Measurements from ENCODE around the gene TUSC2. TPM values are rescaled to one million over a fixed set of nuclear protein-coding genes. Genes with fewer than 3 reads are reported as not detected.
"Not testable (repeated sequence)": the region's sequence is repeated elsewhere in the genome, so short reads cannot be mapped to it uniquely, and the experiment has no call there.

Gene TUSC2
- total and polyA plus RNA-seq, 5 donors from 2014 or later = 17.5 to 55.6 (median 45.9) TPM

DNA sequence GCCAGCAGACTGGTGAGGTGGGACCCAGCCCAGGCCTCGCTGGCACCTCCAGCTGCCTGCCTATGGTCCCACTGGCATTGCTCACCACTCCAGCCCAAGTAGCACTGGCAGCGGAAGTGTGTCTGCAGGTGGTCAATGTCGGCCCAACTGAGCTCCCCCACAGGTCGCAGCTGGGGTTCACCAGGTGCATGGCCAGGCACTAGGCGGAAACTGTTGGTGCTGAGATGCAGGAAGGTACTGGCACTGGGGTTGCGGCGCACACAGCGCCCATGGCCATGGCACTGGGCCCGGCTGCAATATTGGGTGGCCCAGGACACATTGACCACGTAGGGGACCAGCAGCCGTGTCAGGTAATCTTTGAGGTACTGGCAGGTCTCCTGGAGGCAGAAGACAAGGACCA, 9.9 kb downstream of the TUSC2 start:
- no peak for DNase-seq
- Mint-ChIP-seq H3K4me3 (peak overlapping the region in 3 of 4 donors; percentile 13 to 94 (median 38)), H3K9me3 (no peaks in the 10 kb centered on the region), H3K36me3 (peaks cover 3% of the 10 kb centered on the region), H3K27ac (peak overlapping the region in 1 of 3 donors; percentile 25), H3K4me1 (peaks cover 5 to 50% (median 21%) of the 10 kb centered on the region in 4 donors), H3K27me3 (peaks cover 5% of the 10 kb centered on the region)
- Histone ChIP-seq H3K36me3 (ENCODE audit: control insufficient read depth, insufficient read depth, low read length) (no peaks in the 10 kb centered on the region), H3K27me3 (ENCODE audit: control insufficient read depth, insufficient read depth, low read length) (no peaks in the 10 kb centered on the region), H3K27ac (ENCODE audit: insufficient read depth, low read length, poor library complexity, severe bottlenecking) (no peak overlapping the region), H3K4me3 (ENCODE audit: low read depth, low read length) (no peak overlapping the region), H3K9me3 (ENCODE audit: control insufficient read depth in 2 of 2, low read length in 2 of 2) (no peaks in the 10 kb centered on the region), H3K4me1 (ENCODE audit: control insufficient read depth, insufficient read depth, low read length, poor library complexity, severe bottlenecking) (peaks cover 44% of the 10 kb centered on the region)
- ATAC-seq (ENCODE audit: low read depth in 2 of 2) = no peak

DNA sequence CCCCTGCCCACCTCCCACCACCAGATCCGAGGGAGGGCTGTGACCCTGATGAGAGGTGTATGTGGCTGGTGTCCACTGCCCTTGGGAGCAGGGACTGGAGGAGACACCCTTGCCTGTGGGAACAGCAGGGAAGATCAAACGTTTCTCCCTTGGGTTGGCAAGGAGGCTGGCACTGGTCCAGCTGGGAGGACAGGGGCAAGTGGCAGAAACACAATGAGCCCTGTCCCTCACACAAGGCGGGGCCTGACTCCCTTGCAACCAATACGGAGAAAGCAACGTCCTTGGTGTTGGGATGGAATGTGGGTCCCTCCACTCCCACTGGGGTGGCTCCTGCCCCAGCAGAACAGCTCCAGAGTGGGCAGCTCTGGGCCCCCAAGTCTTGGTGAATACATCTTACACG, 10.7 kb downstream of the TUSC2 start:
- Mint-ChIP-seq H3K4me3 (peak overlapping the region in 2 of 4 donors; percentile 60 to 73), H3K27ac (peak overlapping the region in 1 of 3 donors; percentile 86), H3K36me3 (peaks cover 3% of the 10 kb centered on the region), H3K27me3 (peaks cover 5% of the 10 kb centered on the region), H3K9me3 (no peaks in the 10 kb centered on the region), H3K4me1 (peaks cover 5 to 47% (median 21%) of the 10 kb centered on the region in 4 donors)
- H3K27ac ChIP-seq (ENCODE audit: insufficient read depth, low read length, poor library complexity, severe bottlenecking) = peak overlapping the region; percentile 62
- H3K4me3 ChIP-seq (ENCODE audit: low read depth, low read length) = no peak overlapping the region
- H3K9me3 ChIP-seq (ENCODE audit: control insufficient read depth in 2 of 2, low read length in 2 of 2) = no peaks in the 10 kb centered on the region
- ATAC-seq (ENCODE audit: low read depth in 2 of 2) (no peak), DNase-seq (no peak)
- no peaks in the 10 kb centered on the region for H3K36me3 ChIP-seq (ENCODE audit: control insufficient read depth, insufficient read depth, low read length)
- H3K4me1 ChIP-seq (ENCODE audit: control insufficient read depth, insufficient read depth, low read length, poor library complexity, severe bottlenecking) = peaks cover 41% of the 10 kb centered on the region
- H3K27me3 ChIP-seq (ENCODE audit: control insufficient read depth, insufficient read depth, low read length) = no peaks in the 10 kb centered on the region

DNA sequence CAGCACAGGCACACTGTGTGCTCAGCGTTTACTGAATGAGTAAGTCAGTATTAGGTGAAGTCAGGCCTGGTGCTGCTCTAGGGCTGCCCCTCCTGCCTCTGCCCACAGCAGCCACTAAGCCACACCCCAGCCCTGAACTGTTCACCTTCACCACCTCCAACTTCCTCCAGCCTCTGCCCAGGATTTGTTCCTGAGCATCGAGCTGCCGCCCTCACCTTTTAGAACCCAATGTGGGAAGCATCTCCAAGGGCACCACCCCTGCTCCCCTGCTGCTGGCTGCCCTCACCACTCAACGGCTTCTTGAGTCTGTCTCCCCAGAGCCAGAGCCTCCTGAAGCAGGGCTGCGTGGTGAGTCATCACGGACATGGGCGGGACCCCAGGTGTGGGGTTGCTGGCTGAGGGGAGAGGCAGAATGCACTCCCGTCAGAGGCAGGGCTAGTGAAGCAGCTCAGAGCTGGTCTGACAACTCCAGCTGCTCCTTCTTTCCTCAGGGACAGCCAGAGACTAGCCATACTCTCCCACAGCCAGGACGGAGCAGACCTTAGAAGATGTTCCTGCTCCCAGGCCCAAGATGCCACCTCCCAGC, 11.3 kb downstream of the TUSC2 start:
- Histone ChIP-seq H3K27me3 (ENCODE audit: control insufficient read depth, insufficient read depth, low read length) (no peaks in the 10 kb centered on the region), H3K4me3 (ENCODE audit: low read depth, low read length) (peak overlapping the region; percentile 44), H3K27ac (ENCODE audit: insufficient read depth, low read length, poor library complexity, severe bottlenecking) (peak overlapping the region; percentile 62), H3K9me3 (ENCODE audit: control insufficient read depth in 2 of 2, low read length in 2 of 2) (no peaks in the 10 kb centered on the region), H3K36me3 (ENCODE audit: control insufficient read depth, insufficient read depth, low read length) (no peaks in the 10 kb centered on the region), H3K4me1 (ENCODE audit: control insufficient read depth, insufficient read depth, low read length, poor library complexity, severe bottlenecking) (peaks cover 36% of the 10 kb centered on the region)
- Mint-ChIP-seq H3K4me3 (peak overlapping the region; percentile 60 to 81 (median 72)), H3K27me3 (peaks cover 5% of the 10 kb centered on the region), H3K4me1 (peaks cover 5 to 47% (median 21%) of the 10 kb centered on the region in 4 donors), H3K36me3 (peaks cover 3% of the 10 kb centered on the region), H3K27ac (peak overlapping the region; percentile 41 to 86 (median 65)), H3K9me3 (no peaks in the 10 kb centered on the region)
- ATAC-seq (ENCODE audit: low read depth in 2 of 2) (peak; percentile 60 to 70), DNase-seq (peak; percentile 51 to 68 (median 55))

DNA sequence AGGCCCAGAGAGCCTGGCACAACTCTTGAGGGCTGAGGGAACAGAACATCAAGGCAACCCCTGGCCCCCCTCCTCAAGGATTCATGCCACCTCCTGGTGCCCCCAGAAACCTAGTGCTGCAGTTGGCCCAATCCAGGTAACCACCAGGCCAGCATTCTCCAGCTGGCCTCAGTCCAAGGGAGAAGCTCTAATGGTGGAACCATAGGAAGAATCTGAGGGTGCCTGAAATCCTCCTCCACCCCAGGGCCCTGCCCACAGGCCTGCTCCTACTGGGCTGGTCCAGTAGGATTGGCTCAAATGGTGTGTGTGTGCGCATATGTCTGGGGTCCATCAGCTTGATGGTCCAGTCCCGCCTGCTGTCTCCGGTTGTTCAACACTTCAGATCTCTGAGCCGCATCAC, 13.2 kb downstream of the TUSC2 start:
- no peaks in the 10 kb centered on the region for H3K27me3 ChIP-seq (ENCODE audit: control insufficient read depth, insufficient read depth, low read length)
- H3K4me1 Mint-ChIP-seq = peaks cover 5 to 36% (median 18%) of the 10 kb centered on the region in 4 donors
- H3K9me3 Mint-ChIP-seq = no peaks in the 10 kb centered on the region
- no peak overlapping the region for H3K27ac ChIP-seq (ENCODE audit: insufficient read depth, low read length, poor library complexity, severe bottlenecking)
- no peaks in the 10 kb centered on the region for H3K36me3 ChIP-seq (ENCODE audit: control insufficient read depth, insufficient read depth, low read length)
- no peak overlapping the region for H3K27ac Mint-ChIP-seq
- peak overlapping the region in 1 of 4 donors; percentile 71 for H3K4me3 Mint-ChIP-seq
- peaks cover 3% of the 10 kb centered on the region for H3K36me3 Mint-ChIP-seq
- peaks cover 22% of the 10 kb centered on the region for H3K4me1 ChIP-seq (ENCODE audit: control insufficient read depth, insufficient read depth, low read length, poor library complexity, severe bottlenecking)
- no peak for DNase-seq
- H3K27me3 Mint-ChIP-seq = peaks cover 5% of the 10 kb centered on the region
- H3K4me3 ChIP-seq (ENCODE audit: low read depth, low read length) = no peak overlapping the region
- no peaks in the 10 kb centered on the region for H3K9me3 ChIP-seq (ENCODE audit: control insufficient read depth in 2 of 2, low read length in 2 of 2)
- no peak for ATAC-seq (ENCODE audit: low read depth in 2 of 2)

DNA sequence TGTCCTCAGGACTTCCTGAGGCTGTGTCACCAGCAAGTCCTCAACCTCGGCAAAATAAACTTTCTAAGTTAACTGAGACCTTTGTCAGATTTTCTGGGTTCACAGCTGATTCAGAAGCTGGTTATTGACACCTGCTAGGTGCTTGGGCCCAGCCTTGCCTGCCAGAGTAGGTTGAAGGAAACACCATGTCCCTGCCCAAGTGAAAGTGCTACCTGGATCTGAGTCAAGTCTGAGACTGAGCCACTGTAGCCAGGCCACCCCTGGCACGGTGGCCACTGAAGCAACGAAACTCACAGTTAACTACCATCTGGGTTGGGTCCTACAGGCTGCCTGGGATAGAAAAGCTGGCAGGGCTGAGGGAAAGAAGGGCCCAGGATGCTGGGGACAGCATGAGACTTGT, 13.7 kb downstream of the TUSC2 start:
- no peaks in the 10 kb centered on the region for H3K9me3 ChIP-seq (ENCODE audit: control insufficient read depth in 2 of 2, low read length in 2 of 2)
- Mint-ChIP-seq H3K9me3 (no peaks in the 10 kb centered on the region), H3K27me3 (peaks cover 5% of the 10 kb centered on the region), H3K4me3 (no peak overlapping the region), H3K36me3 (peaks cover 3% of the 10 kb centered on the region), H3K4me1 (peaks cover 5 to 31% (median 16%) of the 10 kb centered on the region in 4 donors), H3K27ac (peak overlapping the region in 1 of 3 donors; percentile 12)
- H3K27me3 ChIP-seq (ENCODE audit: control insufficient read depth, insufficient read depth, low read length) = no peaks in the 10 kb centered on the region
- H3K27ac ChIP-seq (ENCODE audit: insufficient read depth, low read length, poor library complexity, severe bottlenecking) = no peak overlapping the region
- H3K4me1 ChIP-seq (ENCODE audit: control insufficient read depth, insufficient read depth, low read length, poor library complexity, severe bottlenecking) = peaks cover 19% of the 10 kb centered on the region
- ATAC-seq (ENCODE audit: low read depth in 2 of 2) = no peak
- no peak overlapping the region for H3K4me3 ChIP-seq (ENCODE audit: low read depth, low read length)
- no peak for DNase-seq
- no peaks in the 10 kb centered on the region for H3K36me3 ChIP-seq (ENCODE audit: control insufficient read depth, insufficient read depth, low read length)

- not testable (repeated sequence) for H3K9me3 Mint-ChIP-seq; ATAC-seq (ENCODE audit: low read depth in 2 of 2); H3K27me3 ChIP-seq (ENCODE audit: control insufficient read depth, insufficient read depth, low read length); DNase-seq; H3K4me3 ChIP-seq (ENCODE audit: low read depth, low read length); H3K27ac Mint-ChIP-seq; H3K36me3 ChIP-seq (ENCODE audit: control insufficient read depth, insufficient read depth, low read length); H3K4me3 Mint-ChIP-seq; H3K9me3 ChIP-seq (ENCODE audit: control insufficient read depth in 2 of 2, low read length in 2 of 2); H3K27ac ChIP-seq (ENCODE audit: insufficient read depth, low read length, poor library complexity, severe bottlenecking); H3K36me3 Mint-ChIP-seq; H3K27me3 Mint-ChIP-seq
- H3K4me1 Mint-ChIP-seq = peaks cover 5 to 19% (median 12%) of the 10 kb centered on the region in 4 donors
- peaks cover 12% of the 10 kb centered on the region for H3K4me1 ChIP-seq (ENCODE audit: control insufficient read depth, insufficient read depth, low read length, poor library complexity, severe bottlenecking)
Observed at GRCh38 chr3:50312041-50312440, 16.0 kb downstream of the TUSC2 start.

DNA sequence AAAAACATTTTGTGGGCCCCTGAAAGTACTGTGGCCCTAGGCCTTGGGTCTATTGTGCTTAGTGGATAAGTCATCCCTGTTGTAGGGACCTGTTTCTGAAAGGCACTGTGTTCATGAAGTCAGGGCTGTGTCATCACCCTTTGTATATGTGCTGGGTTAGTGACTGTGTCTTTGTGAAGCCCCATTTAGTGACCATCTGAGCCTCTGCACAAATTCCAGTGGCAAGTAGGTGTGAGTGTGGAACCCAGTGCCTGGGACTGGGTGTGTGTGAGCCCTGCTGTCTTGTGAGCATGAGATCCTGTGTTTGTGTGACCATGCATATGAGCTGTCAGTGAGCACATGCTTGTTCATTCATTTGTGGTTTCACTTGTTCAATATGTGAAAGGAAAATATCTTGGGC, 23.4 kb downstream of the TUSC2 start:
- Mint-ChIP-seq H3K36me3 (no peaks in the 10 kb centered on the region), H3K4me3 (no peak overlapping the region), H3K4me1 (peaks cover 0 to 20% (median 5%) of the 10 kb centered on the region in 4 donors), H3K9me3 (no peaks in the 10 kb centered on the region), H3K27ac (no peak overlapping the region), H3K27me3 (no peaks in the 10 kb centered on the region)
- no peak for ATAC-seq (ENCODE audit: low read depth in 2 of 2)
- Histone ChIP-seq H3K36me3 (ENCODE audit: control insufficient read depth, insufficient read depth, low read length) (no peaks in the 10 kb centered on the region), H3K27ac (ENCODE audit: insufficient read depth, low read length, poor library complexity, severe bottlenecking) (no peak overlapping the region), H3K4me1 (ENCODE audit: control insufficient read depth, insufficient read depth, low read length, poor library complexity, severe bottlenecking) (peaks cover 10% of the 10 kb centered on the region), H3K9me3 (ENCODE audit: control insufficient read depth in 2 of 2, low read length in 2 of 2) (no peaks in the 10 kb centered on the region), H3K4me3 (ENCODE audit: low read depth, low read length) (no peak overlapping the region), H3K27me3 (ENCODE audit: control insufficient read depth, insufficient read depth, low read length) (no peaks in the 10 kb centered on the region)
- no peak for DNase-seq

All from CD4-positive, CD25-positive, alpha-beta regulatory T cell (primary cell).